HL-60 (cell line): ENCODE measurements around the gene FAM221B.

Experiments used
- DNase-seq, 2 experiments: peaks; one replicate each; pipeline ENCODE4 v3.0.0-alpha.2; 2010 to 2020; ENCODE audit warnings: low read depth in 1 of 2, low spot score in 1 of 2
- H3K27ac ChIP-seq: fragments of 250-450 bp; sonication (Bioruptor Pico); replicated peaks from 2 replicates; pipeline ENCODE4 v1.5.1; 2020; ENCODE audit warnings: mild to moderate bottlenecking, moderate library complexity
- H3K27me3 ChIP-seq: fragments of 250-450 bp; sonication (Bioruptor Pico); 2 replicates; pipeline ENCODE4 v1.5.1; 2021; ENCODE audit warnings: mild to moderate bottlenecking, moderate library complexity; ENCODE audit not compliant: insufficient read depth, poor library complexity, severe bottlenecking
- H3K4me3 ChIP-seq: replicated peaks from 2 replicates; pipeline ENCODE4 v1.5.1; 2011; ENCODE audit warnings: mild to moderate bottlenecking, control low read depth, low read length; ENCODE audit not compliant: insufficient read depth
- CTCF ChIP-seq: IDR thresholded peaks from one replicate; pipeline ENCODE4 v1.5.1; 2011; ENCODE audit warnings: low read length, control low read depth, inconsistent platforms; ENCODE audit not compliant: insufficient read depth
- GABPA ChIP-seq: IDR thresholded peaks from 2 replicates; pipeline ENCODE4 v1.6.1; 2012; ENCODE audit warnings: low read depth
- POLR2AphosphoS5 ChIP-seq: IDR thresholded peaks from 2 replicates; pipeline ENCODE4 v1.6.1; 2012; ENCODE audit warnings: low read depth
- SPI1 ChIP-seq: IDR thresholded peaks from 2 replicates; pipeline ENCODE4 v1.6.1; 2012; ENCODE audit warnings: low read depth, mild to moderate bottlenecking, borderline replicate concordance
- TF ChIP-seq, protein P1 (sequence below): IDR thresholded peaks from 2 replicates; pipeline ENCODE4 v1.6.1; 2012; ENCODE audit warnings: low read depth; ENCODE audit not compliant: insufficient replicate concordance

The FAM221B gene

GRCh38 chr9:35774907-35775635 is 53.5 kb downstream of the FAM221B start:
- peak overlapping the region; percentile 51 for H3K27ac ChIP-seq

GRCh38 chr9:35771943-35772342 is 56.6 kb downstream of the FAM221B start:
- no peak for DNase-seq
- TF ChIP-seq SPI1 (no peak), GABPA (no peak), POLR2AphosphoS5 (no peak), CTCF (no peak)
- TF ChIP-seq, protein P1, sequence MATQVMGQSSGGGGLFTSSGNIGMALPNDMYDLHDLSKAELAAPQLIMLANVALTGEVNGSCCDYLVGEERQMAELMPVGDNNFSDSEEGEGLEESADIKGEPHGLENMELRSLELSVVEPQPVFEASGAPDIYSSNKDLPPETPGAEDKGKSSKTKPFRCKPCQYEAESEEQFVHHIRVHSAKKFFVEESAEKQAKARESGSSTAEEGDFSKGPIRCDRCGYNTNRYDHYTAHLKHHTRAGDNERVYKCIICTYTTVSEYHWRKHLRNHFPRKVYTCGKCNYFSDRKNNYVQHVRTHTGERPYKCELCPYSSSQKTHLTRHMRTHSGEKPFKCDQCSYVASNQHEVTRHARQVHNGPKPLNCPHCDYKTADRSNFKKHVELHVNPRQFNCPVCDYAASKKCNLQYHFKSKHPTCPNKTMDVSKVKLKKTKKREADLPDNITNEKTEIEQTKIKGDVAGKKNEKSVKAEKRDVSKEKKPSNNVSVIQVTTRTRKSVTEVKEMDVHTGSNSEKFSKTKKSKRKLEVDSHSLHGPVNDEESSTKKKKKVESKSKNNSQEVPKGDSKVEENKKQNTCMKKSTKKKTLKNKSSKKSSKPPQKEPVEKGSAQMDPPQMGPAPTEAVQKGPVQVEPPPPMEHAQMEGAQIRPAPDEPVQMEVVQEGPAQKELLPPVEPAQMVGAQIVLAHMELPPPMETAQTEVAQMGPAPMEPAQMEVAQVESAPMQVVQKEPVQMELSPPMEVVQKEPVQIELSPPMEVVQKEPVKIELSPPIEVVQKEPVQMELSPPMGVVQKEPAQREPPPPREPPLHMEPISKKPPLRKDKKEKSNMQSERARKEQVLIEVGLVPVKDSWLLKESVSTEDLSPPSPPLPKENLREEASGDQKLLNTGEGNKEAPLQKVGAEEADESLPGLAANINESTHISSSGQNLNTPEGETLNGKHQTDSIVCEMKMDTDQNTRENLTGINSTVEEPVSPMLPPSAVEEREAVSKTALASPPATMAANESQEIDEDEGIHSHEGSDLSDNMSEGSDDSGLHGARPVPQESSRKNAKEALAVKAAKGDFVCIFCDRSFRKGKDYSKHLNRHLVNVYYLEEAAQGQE, result no peak
- no peaks in the 10 kb centered on the region for H3K27me3 ChIP-seq
- H3K4me3 ChIP-seq, result no peak overlapping the region
- no peak overlapping the region for H3K27ac ChIP-seq

More at GRCh38 chr9:35774907-35775635, 53.5 kb downstream of the FAM221B start:
- Histone ChIP-seq H3K4me3 (no peak overlapping the region), H3K27me3 (no peaks in the 10 kb centered on the region)
- peak; percentile 45 to 83 for DNase-seq
- TF ChIP-seq, protein P1, result no peak
- TF ChIP-seq SPI1, result peak; percentile 90
- peak; percentile 45; the same call in 1 of the 2 replicates for TF ChIP-seq GABPA
- TF ChIP-seq CTCF, result no peak
- no peak for TF ChIP-seq POLR2AphosphoS5

- DNase-seq, result no peak
- Histone ChIP-seq H3K4me3 (no peak overlapping the region), H3K27me3 (no peaks in the 10 kb centered on the region), H3K27ac (no peak overlapping the region)
- TF ChIP-seq SPI1, result no peak
- no peak for TF ChIP-seq GABPA
- TF ChIP-seq CTCF, result no peak
- TF ChIP-seq, protein P1, result no peak
- TF ChIP-seq POLR2AphosphoS5, result no peak
Observed at GRCh38 chr9:35771534-35771933, 57.0 kb downstream of the FAM221B start.
